Measurements from ENCODE around the gene HOXD11. TPM values are rescaled to one million over a fixed set of nuclear protein-coding genes. Genes with fewer than 3 reads are reported as not detected.

The HOXD11 gene
- total RNA-seq, 1 donor from 2014 or later: not detected

- DNase-seq (ENCODE audit: low spot score): no peak
- H3K9me3 Mint-ChIP-seq (ENCODE audit: low read depth): no peaks in the 10 kb centered on the region
- H3K4me3 Mint-ChIP-seq (ENCODE audit: unreplicated experiment): no peak overlapping the region
- H3K27ac Mint-ChIP-seq (ENCODE audit: unreplicated experiment): no peak overlapping the region
- H3K36me3 Mint-ChIP-seq (ENCODE audit: low read depth): no peaks in the 10 kb centered on the region
- H3K4me1 Mint-ChIP-seq (ENCODE audit: low read depth): no peaks in the 10 kb centered on the region
- no peak for TF ChIP-seq CTCF (IDR thresholded peaks at IDR 0.05)
- peaks cover 91% of the 10 kb centered on the region for H3K27me3 Mint-ChIP-seq (ENCODE audit: low read depth)
These were observed 42.4 kb downstream of the HOXD11 start for GRCh38 chr2:176149481-176149938.

- Mint-ChIP-seq H3K4me3 (ENCODE audit: unreplicated experiment) (no peak overlapping the region), H3K9me3 (ENCODE audit: low read depth) (no peaks in the 10 kb centered on the region), H3K4me1 (ENCODE audit: low read depth) (no peaks in the 10 kb centered on the region), H3K27me3 (ENCODE audit: low read depth) (peaks cover 90% of the 10 kb centered on the region), H3K27ac (ENCODE audit: unreplicated experiment) (no peak overlapping the region), H3K36me3 (ENCODE audit: low read depth) (no peaks in the 10 kb centered on the region)
- no peak for DNase-seq (ENCODE audit: low spot score)
- TF ChIP-seq CTCF (IDR thresholded peaks at IDR 0.05): no peak
These were observed 43.0 kb downstream of the HOXD11 start for GRCh38 chr2:176149939-176150583.

GRCh38 chr2:176150584-176151441 is 43.7 kb downstream of the HOXD11 start:
- Mint-ChIP-seq H3K4me3 (ENCODE audit: unreplicated experiment) (no peak overlapping the region), H3K27ac (ENCODE audit: unreplicated experiment) (no peak overlapping the region), H3K27me3 (ENCODE audit: low read depth) (peaks cover 90% of the 10 kb centered on the region), H3K9me3 (ENCODE audit: low read depth) (no peaks in the 10 kb centered on the region), H3K4me1 (ENCODE audit: low read depth) (no peaks in the 10 kb centered on the region), H3K36me3 (ENCODE audit: low read depth) (no peaks in the 10 kb centered on the region)
- DNase-seq (ENCODE audit: low spot score): no peak
- no peak for TF ChIP-seq CTCF (IDR thresholded peaks at IDR 0.05)

- H3K4me3 Mint-ChIP-seq (ENCODE audit: unreplicated experiment): no peak within 1 kb of the TSS
These were observed 44.6 kb downstream of the HOXD11 start, which contains the start of gene HOXD4 for GRCh38 chr2:176151442-176152287. Gene HOXD4 (plus strand): TSS chr2:176151550. CDS start chr2:176151634, 84 bp downstream.

More at GRCh38 chr2:176151442-176152287, 44.6 kb downstream of the HOXD11 start, which contains the start of gene HOXD4:
- Mint-ChIP-seq H3K4me1 (ENCODE audit: low read depth) (no peaks in the 10 kb centered on the region), H3K27ac (ENCODE audit: unreplicated experiment) (no peak within 1 kb of the TSS), H3K36me3 (ENCODE audit: low read depth) (no peaks in the 10 kb centered on the region), H3K9me3 (ENCODE audit: low read depth) (no peaks in the 10 kb centered on the region), H3K27me3 (ENCODE audit: low read depth) (peaks cover 90% of the 10 kb centered on the region)
- DNase-seq (ENCODE audit: low spot score): no peak
- TF ChIP-seq CTCF (IDR thresholded peaks at IDR 0.05): no peak
